ENCODE measurements around the gene KATNAL1.

GRCh38 chr13:30247406-30247805 lies 59.9 kb downstream of the KATNAL1 start:
- TF ChIP-seq POLR2A (IDR thresholded peaks at IDR 0.05): no peak
- no peak for TF ChIP-seq CTCF (IDR thresholded peaks at IDR 0.05)
- TF ChIP-seq POLR2AphosphoS5 (IDR thresholded peaks at IDR 0.05): no peak

Measured in prostate gland (tissue), 2 donors.